Measurements from ENCODE around the gene ASB12. TPM values are rescaled to one million over a fixed set of nuclear protein-coding genes. Genes with fewer than 3 reads are reported as not detected.
A peak's percentile ranks its signal among the peaks of the same experiment; 100 is the strongest.

ASB12 gene
- total and polyA plus RNA-seq, 2 donors (not counting 1 experiment from before 2014, with no cell fraction given): 0.37 to 0.45 TPM

GRCh38 chrX:64205441-64205734 is 25.0 kb downstream of the ASB12 start, which contains the start of gene AMER1:
Gene AMER1 (minus strand): TSS chrX:64205708. CDS start chrX:64193286, 12,422 bp downstream.
- no peaks in the 10 kb centered on the region for H3K79me2 ChIP-seq (ENCODE audit: control insufficient read depth, insufficient read depth, low read length)
- Mint-ChIP-seq H3K9me3 (ENCODE audit: insufficient read depth) (no peaks in the 10 kb centered on the region), H3K27me3 (no peaks in the 10 kb centered on the region), H3K4me3 (peak within 1 kb of the TSS; percentile 92), H3K27ac (peak within 1 kb of the TSS; percentile 92), H3K4me1 (peaks cover 24% of the 10 kb centered on the region)
- peak within 1 kb of the TSS; percentile 86 to 89 for H3K27ac ChIP-seq (ENCODE audit: low read length in 2 of 2)
- intact Hi-C loops (cut with micrococcal nuclease): loop anchor here (2.0 to 10.0 kb wide), 5 partner anchors 451 to 1202 kb away; partner anchors contain the start of genes ZC3H12B and ZC4H2
- no peak for TF ChIP-seq CTCF (IDR thresholded peaks at IDR 0.05)
- TF ChIP-seq EZH2 (IDR thresholded peaks at IDR 0.05; ENCODE audit: borderline replicate concordance, insufficient read depth, low read depth, low read length, poor library complexity, severe bottlenecking): no peak
- POLR2A ChIA-PET: interaction anchor here (1.0 to 1.4 kb wide), 3 partner anchors 451 to 854 kb away, joined by 3 to 5 read pairs (median 3); partner anchors contain the start of gene SPIN4
- peak within 1 kb of the TSS; percentile 77 for H3K9ac ChIP-seq (ENCODE audit: low read length)
- 0% methylated on average over 27 of the region's 29 CpGs for WGBS (ENCODE audit: insufficient coverage)
- DNase-seq: no peak
- no peaks in the 10 kb centered on the region for H3K36me3 ChIP-seq (replicated peaks in 1 of 2; ENCODE audit: control extremely low read depth in 1 of 2, control insufficient read depth in 1 of 2, extremely low read depth in 1 of 2, insufficient read depth in 2 of 2, low read length in 1 of 2)
- peak within 1 kb of the TSS; percentile 83 for H2AFZ ChIP-seq (ENCODE audit: insufficient read depth, low read depth, low read length, poor library complexity, severe bottlenecking)
- peaks cover 3 to 19% of the 10 kb centered on the region in 2 donors for H3K4me1 ChIP-seq (ENCODE audit: control insufficient read depth in 2 of 2, insufficient read depth in 2 of 2, low read length in 2 of 2)
- no peaks in the 10 kb centered on the region for H3K9me3 ChIP-seq (ENCODE audit: control extremely low read depth in 1 of 3, control insufficient read depth in 2 of 3, insufficient read depth in 1 of 3, low read length in 2 of 3)
- H4K20me1 ChIP-seq (ENCODE audit: control insufficient read depth, insufficient read depth, low read length, poor library complexity, severe bottlenecking): no peaks in the 10 kb centered on the region
- no peak for ATAC-seq (ENCODE audit: low read depth)
- CTCF ChIA-PET: no interaction called here
- H3K27me3 ChIP-seq (replicated peaks in 1 of 4; ENCODE audit: control extremely low read depth in 1 of 4, control insufficient read depth in 3 of 4, insufficient read depth in 4 of 4, low read length in 3 of 4): no peaks in the 10 kb centered on the region
- peak within 1 kb of the TSS; percentile 80 for H3K4me2 ChIP-seq (replicated peaks; ENCODE audit: low read depth, low read length, poor library complexity, severe bottlenecking)
- peak within 1 kb of the TSS; percentile 21 to 82 (median 78) for H3K4me3 ChIP-seq (ENCODE audit: control extremely low read depth in 1 of 5, extremely low read depth in 1 of 5, insufficient read depth in 1 of 5, low read depth in 2 of 5, low read length in 4 of 5)

GRCh38 chrX:64204701-64205440 is 25.5 kb downstream of the ASB12 start:
- Mint-ChIP-seq H3K27ac (peak overlapping the region; percentile 71), H3K27me3 (no peaks in the 10 kb centered on the region), H3K9me3 (ENCODE audit: insufficient read depth) (no peaks in the 10 kb centered on the region), H3K4me1 (peaks cover 24% of the 10 kb centered on the region), H3K4me3 (peak overlapping the region; percentile 92)
- Histone ChIP-seq H3K9me3 (ENCODE audit: control extremely low read depth in 1 of 3, control insufficient read depth in 2 of 3, insufficient read depth in 1 of 3, low read length in 2 of 3) (no peaks in the 10 kb centered on the region), H3K79me2 (ENCODE audit: control insufficient read depth, insufficient read depth, low read length) (no peaks in the 10 kb centered on the region), H3K9ac (ENCODE audit: low read length) (peak overlapping the region; percentile 77), H4K20me1 (ENCODE audit: control insufficient read depth, insufficient read depth, low read length, poor library complexity, severe bottlenecking) (no peaks in the 10 kb centered on the region), H3K4me1 (ENCODE audit: control insufficient read depth in 2 of 2, insufficient read depth in 2 of 2, low read length in 2 of 2) (peaks cover 3 to 19% of the 10 kb centered on the region in 2 donors), H2AFZ (ENCODE audit: insufficient read depth, low read depth, low read length, poor library complexity, severe bottlenecking) (peak overlapping the region; percentile 83), H3K27me3 (replicated peaks in 1 of 4; ENCODE audit: control extremely low read depth in 1 of 4, control insufficient read depth in 3 of 4, insufficient read depth in 4 of 4, low read length in 3 of 4) (no peaks in the 10 kb centered on the region), H3K27ac (ENCODE audit: low read length in 2 of 2) (peak overlapping the region in 1 of 2 donors; percentile 12), H3K4me3 (ENCODE audit: control extremely low read depth in 1 of 5, extremely low read depth in 1 of 5, insufficient read depth in 1 of 5, low read depth in 2 of 5, low read length in 4 of 5) (peak overlapping the region; percentile 8 to 82 (median 78)), H3K36me3 (replicated peaks in 1 of 2; ENCODE audit: control extremely low read depth in 1 of 2, control insufficient read depth in 1 of 2, extremely low read depth in 1 of 2, insufficient read depth in 2 of 2, low read length in 1 of 2) (no peaks in the 10 kb centered on the region), H3K4me2 (replicated peaks; ENCODE audit: low read depth, low read length, poor library complexity, severe bottlenecking) (peak overlapping the region; percentile 80)
- intact Hi-C loops (cut with micrococcal nuclease): loop anchor here (2.0 to 10.0 kb wide), 5 partner anchors 450 to 1202 kb away; partner anchors contain the start of genes ZC3H12B and ZC4H2
- POLR2A ChIA-PET: interaction anchor here (1.0 to 1.4 kb wide), 3 partner anchors 451 to 854 kb away, joined by 3 to 5 read pairs (median 3); partner anchors contain the start of gene SPIN4
- TF ChIP-seq CTCF (IDR thresholded peaks at IDR 0.05): no peak
- TF ChIP-seq EZH2 (IDR thresholded peaks at IDR 0.05; ENCODE audit: borderline replicate concordance, insufficient read depth, low read depth, low read length, poor library complexity, severe bottlenecking): no peak
- 2% methylated on average over 23 of the region's 46 CpGs for WGBS (ENCODE audit: insufficient coverage)
- ATAC-seq (ENCODE audit: low read depth) (peak; percentile 3), DNase-seq (peak; percentile 44)
- CTCF ChIA-PET: no interaction called here

Data from B cell (primary cell).